Activated T-cell treated with anti-CD3 and anti-CD28 coated beads, Interleukin-2, amount 50 U/mL, for 1 hour (primary cell): Measurements from ENCODE around the gene SPART.
"Not testable (repeated sequence)": the region's sequence is repeated elsewhere in the genome, so short reads cannot be mapped to it uniquely, and the experiment has no call there.

Experiments used
- DNase-seq: peaks from one replicate; pipeline ENCODE4 v3.0.0-alpha.2; 2020

The SPART gene

GRCh38 chr13:36313047-36313969 lies 32.9 kb downstream of the SPART start:
- no peak for DNase-seq

DNA sequence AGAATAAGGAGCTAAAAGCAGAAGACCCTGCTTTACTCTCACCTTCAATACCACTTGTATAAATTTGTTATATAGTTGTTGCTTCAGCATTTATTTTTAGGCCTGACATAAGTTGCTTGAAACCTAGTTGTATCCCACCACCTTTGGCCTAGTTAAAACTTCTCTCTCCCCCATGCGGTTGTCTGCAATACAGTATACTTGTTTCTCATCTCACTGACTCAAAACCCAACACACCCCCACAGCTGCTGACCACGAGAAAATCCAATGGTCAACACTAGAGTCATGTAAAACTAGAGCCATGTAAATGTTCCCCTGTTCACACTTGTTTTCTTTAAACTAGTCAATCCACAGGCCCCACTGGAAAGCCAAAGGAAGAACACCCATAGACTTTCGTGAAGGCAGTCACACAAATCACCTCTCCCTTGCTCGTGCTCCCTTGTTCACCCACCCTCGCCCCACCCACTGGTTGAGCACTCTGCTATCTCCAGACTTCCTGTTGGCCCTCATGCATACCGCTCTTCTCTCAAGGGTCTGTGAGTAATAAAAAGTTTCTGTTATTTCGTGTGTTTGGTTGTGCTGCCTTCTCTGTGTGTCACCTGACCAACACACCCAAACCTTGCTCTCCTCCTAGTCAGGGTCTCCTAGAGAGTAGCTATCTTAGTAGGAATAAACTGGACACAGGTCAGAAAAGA lies 35.6 kb downstream of the SPART start:
- no peak for DNase-seq

GRCh38 chr13:36302289-36302688 lies 43.9 kb downstream of the SPART start:
- DNase-seq, result no peak

DNA sequence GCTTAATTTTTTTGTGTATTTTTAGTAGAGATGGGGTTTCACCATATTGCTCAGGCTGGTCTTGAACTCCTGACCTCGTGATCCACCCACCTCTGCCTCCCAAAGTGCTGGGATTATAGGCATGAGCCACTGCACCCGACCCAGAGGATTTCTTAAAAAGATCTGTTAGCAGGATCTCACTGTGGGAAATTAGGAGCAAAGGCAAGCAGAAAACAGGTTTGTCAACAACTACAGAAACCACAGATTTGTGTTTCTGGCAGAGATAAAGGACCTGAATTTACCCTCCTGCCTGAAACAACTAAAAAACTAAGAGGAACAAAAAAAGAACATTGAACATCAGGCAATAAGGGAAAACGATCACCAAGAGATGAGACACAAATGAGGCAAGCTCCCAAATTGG lies 46.7 kb downstream of the SPART start:
- DNase-seq, result not testable (repeated sequence)

DNA sequence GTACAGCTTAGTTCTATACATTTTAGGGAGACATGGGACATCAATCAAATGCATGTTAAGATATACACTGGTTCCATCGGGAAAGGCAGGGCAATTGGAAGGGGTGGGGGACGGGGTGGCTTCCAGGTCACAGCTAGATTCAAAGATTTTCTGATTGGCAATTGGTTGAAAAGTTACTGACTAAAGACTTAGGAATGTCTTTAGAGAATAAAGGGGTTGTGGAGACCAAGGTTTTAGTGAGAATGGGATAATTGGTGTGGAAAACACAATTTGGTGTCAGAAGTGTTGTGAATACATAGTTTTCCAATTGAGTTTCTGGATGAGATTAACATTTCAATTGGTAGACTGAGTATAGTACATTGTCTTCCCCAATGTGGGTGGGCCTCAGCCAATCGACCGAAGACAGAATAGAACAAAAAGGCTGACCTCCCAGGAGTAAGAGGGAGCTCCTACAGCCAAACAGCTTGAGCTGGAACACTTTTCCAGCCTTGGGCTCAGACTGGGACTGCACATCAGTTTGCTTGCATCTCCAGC lies 47.6 kb downstream of the SPART start:
- DNase-seq, result no peak

DNA sequence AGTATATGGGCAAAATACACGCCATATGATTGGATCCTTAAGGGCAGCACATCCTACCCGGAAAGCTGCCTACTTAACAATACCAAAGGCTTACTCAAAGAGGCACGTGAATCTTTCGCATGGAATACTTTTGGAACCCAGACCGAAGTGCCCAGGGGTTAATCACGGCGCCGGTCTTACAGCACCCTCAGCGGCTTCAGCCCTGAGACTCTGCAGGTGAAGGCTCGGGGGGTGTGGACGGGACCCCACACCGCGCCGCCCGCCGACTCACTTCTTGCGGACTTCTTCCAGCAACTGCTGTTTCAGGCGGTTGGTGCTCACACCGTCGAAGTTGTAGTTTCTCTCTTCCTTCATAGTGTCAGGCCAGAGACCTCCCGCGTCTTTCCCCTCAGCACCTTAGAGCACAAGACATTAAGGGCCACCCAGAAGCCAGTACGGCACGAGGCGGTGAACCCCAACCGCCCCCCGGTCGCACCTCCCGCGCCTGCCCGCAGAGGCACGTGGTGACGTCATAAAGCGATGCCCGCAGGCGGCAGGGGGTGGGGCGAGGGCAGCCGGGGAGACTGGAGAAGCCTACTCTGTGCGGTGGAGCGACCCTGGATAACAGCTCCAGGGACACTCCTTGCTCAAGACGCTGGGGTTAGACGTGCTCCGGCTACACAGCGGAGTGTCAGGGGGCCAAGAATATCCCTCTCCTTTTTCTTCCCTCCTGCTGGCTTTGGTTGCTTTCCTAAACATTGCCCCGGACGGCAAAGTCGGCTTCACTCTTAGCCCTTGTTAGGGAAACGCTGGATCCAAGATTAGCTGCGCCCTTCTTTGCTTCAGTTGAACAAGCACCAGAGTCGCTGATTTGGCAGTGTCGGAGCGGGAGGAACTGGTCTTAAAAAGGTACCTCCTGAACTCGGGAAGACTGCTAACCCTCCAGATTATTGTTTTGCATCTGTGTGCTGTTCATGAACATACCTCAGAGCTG lies 48.5 kb downstream of the SPART start, which contains the start of gene CCDC169:
Gene CCDC169 (minus strand): TSS at position 449 of the 973 bp plus-strand sequence. CDS start 95 bp downstream, at position 354.
- peak; percentile 62 for DNase-seq

DNA sequence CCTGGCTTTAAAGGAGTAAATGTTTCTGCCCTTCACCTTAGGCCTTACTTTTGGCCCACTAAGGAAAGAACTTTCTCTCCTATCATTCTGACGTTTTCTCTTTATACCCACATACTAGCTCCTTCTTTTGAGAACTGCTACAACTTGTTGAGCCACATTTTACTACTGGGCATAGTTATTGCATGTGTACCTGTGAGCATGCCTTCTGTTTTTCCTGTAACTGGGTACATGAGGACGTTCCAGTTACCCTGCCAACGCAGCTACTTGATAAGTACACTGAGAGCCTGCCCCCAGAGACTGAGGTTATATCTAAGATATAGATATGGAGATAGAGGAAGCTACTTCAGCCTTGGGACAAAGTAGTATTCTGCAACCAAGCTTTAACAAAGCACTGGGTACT lies 52.1 kb downstream of the SPART start:
- no peak for DNase-seq

DNA sequence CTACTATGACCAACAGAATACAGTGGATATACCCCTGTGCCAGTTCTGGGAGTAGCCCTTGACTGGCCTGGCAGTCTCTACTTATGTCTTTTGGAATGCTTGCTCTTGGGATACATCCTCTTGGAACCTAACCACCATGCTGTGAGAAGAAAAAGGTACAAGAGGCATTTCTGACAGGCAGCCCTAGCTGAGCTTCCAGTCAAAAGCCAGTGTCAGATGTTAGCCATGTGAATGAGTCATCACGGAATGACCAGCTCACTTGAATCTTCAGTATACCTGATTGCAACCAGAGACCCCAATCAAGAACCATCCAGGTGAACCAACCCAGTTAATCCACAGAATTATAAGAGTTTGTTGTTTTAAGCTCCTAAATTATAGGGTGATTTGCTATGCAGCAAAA lies 52.7 kb downstream of the SPART start:
- no peak for DNase-seq

GRCh38 chr13:36288794-36289391 lies 57.3 kb downstream of the SPART start:
- no peak for DNase-seq

GRCh38 chr13:36286006-36286405 lies 60.2 kb downstream of the SPART start:
- DNase-seq, result no peak

DNA sequence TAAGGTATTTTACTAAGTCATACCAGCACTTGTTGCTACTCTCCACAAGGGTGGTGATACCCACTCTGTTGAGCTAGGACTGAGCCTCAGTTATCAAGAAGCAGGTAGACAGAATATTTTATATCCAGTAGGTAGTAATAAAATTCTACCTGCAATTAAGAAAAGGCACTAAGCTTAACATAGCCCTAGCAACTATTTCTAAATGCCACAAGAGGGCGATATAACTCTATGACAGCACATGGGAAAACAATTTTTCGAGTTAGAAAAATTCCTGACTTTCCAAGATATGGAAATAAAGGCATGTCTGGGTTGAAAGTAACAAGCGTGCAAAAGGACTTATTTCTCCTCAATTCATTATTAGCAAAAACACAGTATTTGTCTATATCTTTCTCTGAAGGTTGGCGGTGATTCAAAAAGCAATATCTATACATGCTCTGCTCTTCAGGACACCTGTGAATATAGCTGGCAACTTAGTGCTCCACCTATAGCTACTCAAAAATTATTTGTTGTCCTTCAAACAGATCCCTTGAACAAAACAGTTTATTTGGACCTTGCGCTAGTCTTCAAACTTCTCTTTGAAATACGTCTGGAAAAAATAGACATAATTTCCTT lies 63.3 kb downstream of the SPART start:
- no peak for DNase-seq

DNA sequence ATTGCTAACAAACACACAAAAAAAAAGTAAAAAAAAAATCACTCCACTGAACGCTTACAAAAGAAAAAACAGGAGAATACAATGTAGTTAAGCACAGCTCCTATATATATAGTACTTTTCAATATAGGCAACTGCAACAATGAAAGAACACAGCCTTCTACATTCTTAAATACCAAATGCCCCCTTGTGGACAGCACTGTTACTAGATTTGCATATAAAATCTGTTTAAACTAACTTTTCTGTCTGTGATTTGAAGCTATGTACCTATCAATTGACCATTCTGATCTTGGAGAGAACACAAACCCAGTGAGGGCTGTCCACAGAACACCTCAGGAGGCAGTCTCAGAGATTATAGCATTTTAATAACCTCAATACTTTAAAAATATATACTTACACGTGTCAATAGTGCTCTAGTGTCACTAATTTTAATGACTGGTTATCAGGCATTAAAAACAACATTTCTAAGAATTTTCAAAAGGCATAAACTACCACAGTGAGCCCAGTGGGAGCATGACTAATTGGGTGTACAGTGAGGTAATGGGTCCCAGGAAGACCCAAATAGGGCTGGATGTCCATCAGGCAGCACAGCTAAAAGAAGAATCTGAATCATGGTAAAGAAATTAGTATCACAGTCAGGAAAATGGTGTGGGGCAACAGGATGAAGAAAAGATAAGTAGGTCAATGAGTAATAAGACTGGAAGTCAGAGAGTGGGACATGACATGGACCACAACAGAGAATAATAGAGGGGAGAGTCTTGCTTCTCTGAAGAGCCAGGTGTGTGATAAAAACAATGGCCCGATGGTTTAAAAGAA lies 70.8 kb downstream of the SPART start:
- DNase-seq, result no peak

GRCh38 chr13:36273431-36273830 lies 72.8 kb downstream of the SPART start:
- no peak for DNase-seq

DNA sequence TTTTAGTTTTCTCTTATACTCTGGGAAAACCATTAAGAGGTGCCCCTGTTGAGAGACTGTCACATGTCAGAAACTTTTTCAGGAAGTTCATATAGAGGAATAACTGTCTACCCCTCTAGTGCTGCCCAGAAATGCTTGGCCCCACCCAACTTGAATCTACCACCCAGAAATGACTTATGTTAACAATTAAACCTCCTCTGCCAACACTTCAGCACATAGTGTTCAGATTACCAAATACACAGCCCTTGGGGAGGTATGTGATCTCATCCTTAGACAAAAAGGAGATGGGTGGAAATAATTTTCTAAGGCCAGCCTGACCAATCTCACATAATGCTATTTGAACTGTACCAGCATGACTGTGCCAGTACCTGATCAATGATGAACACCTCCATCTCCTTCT lies 84.2 kb downstream of the SPART start:
- no peak for DNase-seq

GRCh38 chr13:36261011-36261410 lies 85.2 kb downstream of the SPART start:
- DNase-seq, result no peak

- DNase-seq, result no peak
Measured at GRCh38 chr13:36259361-36260137, 86.6 kb downstream of the SPART start.

DNA sequence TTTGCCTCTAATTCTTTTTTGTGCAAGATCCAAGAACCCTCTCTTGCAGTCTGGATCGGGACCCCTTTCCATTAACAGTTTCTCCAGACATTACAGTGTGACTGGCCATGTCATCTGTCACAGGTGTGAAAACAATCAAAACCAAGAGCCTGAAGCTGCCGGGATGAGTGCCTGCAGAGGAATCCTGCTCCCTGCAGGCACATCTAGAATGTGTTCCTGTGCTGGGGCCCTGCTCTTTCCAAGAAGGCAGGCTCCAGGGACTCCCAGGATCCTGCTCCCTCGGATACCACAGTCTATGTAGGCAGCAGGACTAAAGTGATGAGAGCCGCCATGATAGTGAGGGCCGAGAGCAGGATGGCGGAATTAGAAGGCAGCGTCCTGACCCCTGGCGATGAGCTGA lies 87.4 kb downstream of the SPART start:
- no peak for DNase-seq
